Right lobe of liver (tissue), 4 donors: Measurements from ENCODE around the gene CLDN7.

Source experiments
- CTCF ChIP-seq, 4 donors: fragments of 200-600 bp in 3 of 4; fragments of 450-650 bp in 1 of 4; IDR thresholded peaks; one replicate each; pipeline versions ENCODE4 v1.5.1 to v1.8.0; 2016 to 2022; ENCODE audit warnings: antibody characterized with exemption in 4 of 4, mild to moderate bottlenecking in 2 of 4
- POLR2A ChIP-seq: fragments of 450-650 bp; IDR thresholded peaks from one replicate; pipeline ENCODE4 v1.6.1; 2017; ENCODE audit warnings: antibody characterized with exemption, mild to moderate bottlenecking
- donor health status: DM: no; HTN: no; CAD: no.
- donor health status: DM: no; HTN: no; CAD: no.
- donor health status: DM: no; HTN: yes; CAD: no.

GRCh38 chr17:7215652-7216180 is 46.6 kb downstream of the CLDN7 start:
- no peak for TF ChIP-seq POLR2A
- TF ChIP-seq CTCF (IDR thresholded peaks at IDR 0.05), result no peak
